Lower leg skin (tissue), 4 donors: ENCODE results near the gene UMODL1. TPM values are rescaled to one million over a fixed set of nuclear protein-coding genes. Genes with fewer than 3 reads are reported as not detected.

Experiments used
- DNase-seq, 2 donors: peaks; one replicate each; pipeline ENCODE4 v3.0.0-alpha.2; 2019; ENCODE audit warnings: low spot score in 2 of 2
- H3K4me3 ChIP-seq: fragments of 200-600 bp; sonication (generic); 2 replicates; pipeline ENCODE4 v1.5.1; 2017; ENCODE audit warnings: mild to moderate bottlenecking, low read depth; ENCODE audit not compliant: poor library complexity, severe bottlenecking
- POLR2A ChIP-seq, 2 donors: fragments of 450-650 bp; IDR thresholded peaks; one replicate each; pipeline ENCODE4 v1.6.1; 2016 to 2017; ENCODE audit warnings: antibody characterized with exemption in 2 of 2, mild to moderate bottlenecking in 1 of 2, moderate library complexity in 1 of 2
- WGBS, 2 donors: methylation state at CpG; one replicate each; pipeline ENCODE4 v1.1.5; 2018; 5-methylcytosine and 5-hydroxymethylcytosine counted together
- intact Hi-C: fragments of 100-400 bp; cut with DNase I; formaldehyde crosslinking; loops from one replicate; pipeline ENCODE4 v1.15.0; 2023; ENCODE audit warnings: low total_unique reads
- total RNA-seq, 4 donors: library from RNA; depleted of rRNA; stranded (reverse); fragments of >200 nt; gene quantifications; one replicate each; pipeline ENCODE4 v1.1.0, GENCODE V29; 2016
- TF ChIP-seq, protein P1 (sequence below), 3 donors: fragments of 450-650 bp; IDR thresholded peaks; one replicate each; pipeline ENCODE4 v1.5.1; 2016; ENCODE audit warnings: antibody characterized with exemption in 3 of 3, mild to moderate bottlenecking in 3 of 3, moderate library complexity in 2 of 3

The UMODL1 gene
- total RNA-seq, 4 donors from 2014 or later = 0.23 TPM; not detected in 3

DNA sequence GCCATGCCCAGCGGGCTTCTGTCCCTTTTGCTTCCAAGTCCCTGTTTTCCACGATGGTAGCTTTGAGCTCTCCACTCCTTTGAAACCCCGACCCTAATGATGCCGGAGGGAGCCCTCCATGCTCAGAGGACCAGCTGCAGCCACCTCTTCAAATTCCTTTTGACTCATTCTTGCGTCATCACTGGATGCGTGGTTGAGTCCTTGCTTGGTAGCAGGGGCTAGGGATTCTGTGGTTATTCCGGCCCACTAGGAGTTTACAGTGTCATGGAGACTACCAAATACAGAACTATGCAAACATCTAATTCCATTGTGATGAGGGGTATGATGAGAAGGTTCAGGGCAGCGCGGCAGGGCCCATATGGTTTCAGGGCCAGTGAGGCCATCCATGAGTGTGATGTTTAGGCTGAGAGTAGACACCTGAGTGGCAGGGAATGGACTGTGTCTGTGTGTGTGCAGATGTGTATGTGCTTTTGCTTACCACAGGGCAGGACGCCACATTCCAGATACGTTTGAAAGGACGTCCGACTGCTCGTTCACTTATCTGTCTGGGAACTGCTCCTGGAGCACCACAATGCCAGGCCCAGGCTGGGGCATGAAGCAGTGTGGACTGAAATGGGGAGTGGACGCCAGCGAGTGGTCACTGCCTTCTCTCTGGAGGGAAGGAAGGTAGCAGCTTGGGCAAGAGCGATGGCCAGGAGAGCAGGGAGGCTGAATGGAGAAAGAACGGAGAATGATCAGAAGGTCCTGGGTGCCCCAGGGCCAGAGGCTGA, 30.5 kb upstream of the UMODL1 start:
- DNase-seq = no peak
- TF ChIP-seq, protein P1, sequence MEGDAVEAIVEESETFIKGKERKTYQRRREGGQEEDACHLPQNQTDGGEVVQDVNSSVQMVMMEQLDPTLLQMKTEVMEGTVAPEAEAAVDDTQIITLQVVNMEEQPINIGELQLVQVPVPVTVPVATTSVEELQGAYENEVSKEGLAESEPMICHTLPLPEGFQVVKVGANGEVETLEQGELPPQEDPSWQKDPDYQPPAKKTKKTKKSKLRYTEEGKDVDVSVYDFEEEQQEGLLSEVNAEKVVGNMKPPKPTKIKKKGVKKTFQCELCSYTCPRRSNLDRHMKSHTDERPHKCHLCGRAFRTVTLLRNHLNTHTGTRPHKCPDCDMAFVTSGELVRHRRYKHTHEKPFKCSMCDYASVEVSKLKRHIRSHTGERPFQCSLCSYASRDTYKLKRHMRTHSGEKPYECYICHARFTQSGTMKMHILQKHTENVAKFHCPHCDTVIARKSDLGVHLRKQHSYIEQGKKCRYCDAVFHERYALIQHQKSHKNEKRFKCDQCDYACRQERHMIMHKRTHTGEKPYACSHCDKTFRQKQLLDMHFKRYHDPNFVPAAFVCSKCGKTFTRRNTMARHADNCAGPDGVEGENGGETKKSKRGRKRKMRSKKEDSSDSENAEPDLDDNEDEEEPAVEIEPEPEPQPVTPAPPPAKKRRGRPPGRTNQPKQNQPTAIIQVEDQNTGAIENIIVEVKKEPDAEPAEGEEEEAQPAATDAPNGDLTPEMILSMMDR (IDR thresholded peaks at IDR 0.05) = no peak
- TF ChIP-seq POLR2A (IDR thresholded peaks at IDR 0.05) = no peak
- intact Hi-C loops = no loop called here
- H3K4me3 ChIP-seq = no peak overlapping the region
- 85 to 86% methylated on average over 18 of the region's 18 CpGs for WGBS, 2 donors

DNA sequence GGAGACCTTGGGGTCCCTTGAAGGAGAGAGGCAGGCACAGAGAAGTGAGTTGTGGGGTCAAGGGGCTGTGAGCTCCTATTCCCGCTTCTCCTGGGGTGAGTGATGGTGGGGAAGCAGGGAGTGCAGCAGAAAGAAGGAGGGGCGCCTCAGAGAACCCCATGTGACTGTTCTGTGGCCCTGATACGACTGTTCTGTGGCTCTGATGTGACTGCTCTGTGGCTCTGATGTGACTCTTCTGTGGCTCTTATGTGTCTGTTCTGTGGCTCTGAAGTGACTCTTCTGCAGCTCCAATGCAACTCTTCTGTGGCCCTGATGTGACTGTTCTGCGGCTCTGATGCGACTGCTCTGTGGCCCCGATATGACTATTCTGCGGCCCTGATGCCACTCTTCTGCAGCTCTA, 29.9 kb upstream of the UMODL1 start:
- 80 to 94% methylated on average over 7 of the region's 7 CpGs for WGBS, 2 donors
- intact Hi-C loops = no loop called here

DNA sequence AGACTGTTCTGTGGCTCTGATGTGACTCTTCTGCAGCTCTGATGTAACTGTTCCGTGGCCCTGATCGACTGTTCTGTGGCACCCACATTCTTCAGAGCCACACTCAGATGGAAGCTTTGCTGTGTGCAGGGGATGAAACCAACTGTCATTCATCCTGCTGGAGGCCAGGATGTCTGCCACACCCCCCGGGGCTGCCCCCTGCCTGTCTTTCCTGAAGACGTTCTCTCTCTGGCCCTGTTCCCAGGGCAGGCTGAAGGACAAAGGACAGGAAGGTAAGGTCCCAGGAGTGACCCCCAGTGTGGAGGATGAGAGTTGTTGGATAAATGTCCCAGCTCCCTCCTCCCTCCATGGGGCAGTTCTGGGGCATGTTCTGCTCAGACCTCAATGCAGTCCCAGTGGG, 29.4 kb upstream of the UMODL1 start:
- no peak for TF ChIP-seq POLR2A (IDR thresholded peaks at IDR 0.05)
- TF ChIP-seq, protein P1 (IDR thresholded peaks at IDR 0.05) = no peak
- intact Hi-C loops = no loop called here
- DNase-seq = no peak
- WGBS, 2 donors = 43 to 46% methylated on average over 4 of the region's 4 CpGs
- no peak overlapping the region for H3K4me3 ChIP-seq

More for the DNA sequence above, 29.9 kb upstream of the UMODL1 start:
- H3K4me3 ChIP-seq = no peak overlapping the region
- no peak for DNase-seq
- TF ChIP-seq POLR2A (IDR thresholded peaks at IDR 0.05) = no peak
- TF ChIP-seq, protein P1 (IDR thresholded peaks at IDR 0.05) = no peak

DNA sequence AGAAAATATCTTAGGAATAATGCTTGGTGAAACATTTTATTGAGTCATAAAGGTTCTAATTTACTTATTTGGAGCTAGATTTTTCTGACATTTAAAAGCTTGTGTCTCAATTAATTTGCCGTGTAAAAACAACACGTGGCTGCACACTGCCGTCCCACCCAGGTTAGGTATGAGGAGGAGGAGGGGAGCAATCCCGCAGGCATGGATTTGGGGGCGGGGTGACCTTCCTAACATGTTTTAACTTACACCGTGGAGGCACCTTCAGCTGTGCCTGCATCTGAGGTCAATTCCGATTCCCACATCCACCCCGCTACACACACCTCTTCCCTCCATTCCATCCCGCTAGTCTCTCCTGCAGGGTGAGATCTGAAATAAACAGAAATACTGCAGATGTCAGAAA, 28.5 kb upstream of the UMODL1 start:
- TF ChIP-seq, protein P1 (IDR thresholded peaks at IDR 0.05) = no peak
- TF ChIP-seq POLR2A (IDR thresholded peaks at IDR 0.05) = no peak
- DNase-seq = no peak
- 42 to 50% methylated on average over 9 of the region's 9 CpGs for WGBS, 2 donors
- no peak overlapping the region for H3K4me3 ChIP-seq
- intact Hi-C loops = no loop called here

DNA sequence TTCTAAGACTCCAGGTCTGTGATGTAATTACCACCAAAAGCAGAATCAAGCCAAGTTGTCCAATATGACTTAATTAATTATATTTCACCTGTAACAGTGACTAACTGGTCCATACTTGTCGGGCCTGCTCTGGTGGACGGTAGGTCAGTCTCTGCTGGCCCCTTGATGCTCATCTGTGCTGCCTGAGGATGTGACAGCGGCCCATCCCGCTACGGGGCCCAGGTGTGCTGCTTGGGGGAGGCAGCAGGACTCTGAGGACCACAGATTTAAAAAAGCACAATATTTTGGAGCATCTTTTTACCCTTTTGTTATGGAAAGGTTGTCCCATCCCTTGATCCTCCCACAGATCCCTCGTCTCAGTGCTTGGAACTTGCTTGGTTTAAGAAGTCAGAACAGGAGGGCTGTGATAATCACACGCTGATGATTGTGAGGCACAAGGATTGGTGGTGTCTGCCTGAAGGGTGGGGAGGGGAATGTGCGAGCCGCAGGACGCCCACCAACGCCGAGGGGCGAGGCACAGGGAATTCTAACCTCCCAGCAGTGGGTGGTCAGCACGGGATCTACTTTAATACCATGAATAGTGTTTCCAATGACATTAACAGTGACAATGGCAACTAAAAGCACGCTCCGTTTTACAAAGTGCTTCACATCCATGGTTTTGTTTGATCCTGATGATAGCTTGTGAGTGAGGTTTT, 27.8 kb upstream of the UMODL1 start:
- TF ChIP-seq POLR2A (IDR thresholded peaks at IDR 0.05) = no peak
- TF ChIP-seq, protein P1 (IDR thresholded peaks at IDR 0.05) = no peak
- H3K4me3 ChIP-seq = no peak overlapping the region
- DNase-seq = no peak
- intact Hi-C loops = no loop called here
- 76 to 87% methylated on average over 16 of the region's 16 CpGs for WGBS, 2 donors
